Suppressor macrophage treated with lipopolysaccharide for 4 hours (primary cell): ENCODE results near the gene FGFR1OP2.
"Not testable (repeated sequence)": the region's sequence is repeated elsewhere in the genome, so short reads cannot be mapped to it uniquely, and the experiment has no call there.

Experiments used
- DNase-seq: peaks from one replicate; pipeline ENCODE4 v3.0.0-alpha.2; 2020

The FGFR1OP2 gene

GRCh38 chr12:26937863-26938700 lies at the start of gene FGFR1OP2, which contains the start of gene INTS13:
Gene FGFR1OP2 (plus strand): TSS chr12:26938470. CDS start chr12:26954159, 15,689 bp downstream.
Gene INTS13 (minus strand): TSS chr12:26937981. CDS start chr12:26936803, 1,178 bp downstream.
- DNase-seq = peak; percentile 99

GRCh38 chr12:26890784-26891183 lies 47.5 kb upstream of the FGFR1OP2 start:
- no peak for DNase-seq

GRCh38 chr12:26891704-26892103 lies 46.6 kb upstream of the FGFR1OP2 start:
- DNase-seq = no peak

GRCh38 chr12:26895672-26896071 lies 42.6 kb upstream of the FGFR1OP2 start:
- no peak for DNase-seq

GRCh38 chr12:26896913-26897312 lies 41.4 kb upstream of the FGFR1OP2 start:
- no peak for DNase-seq

- not testable (repeated sequence) for DNase-seq
Measured at GRCh38 chr12:26903396-26903795, 34.9 kb upstream of the FGFR1OP2 start.

GRCh38 chr12:26906024-26906423 lies 32.2 kb upstream of the FGFR1OP2 start:
- DNase-seq = no peak

- DNase-seq = no peak
Measured at GRCh38 chr12:26906704-26907103, 31.6 kb upstream of the FGFR1OP2 start.

GRCh38 chr12:26918321-26919215 lies 19.7 kb upstream of the FGFR1OP2 start:
- DNase-seq = no peak

GRCh38 chr12:26919216-26919555 lies 19.1 kb upstream of the FGFR1OP2 start:
- no peak for DNase-seq

GRCh38 chr12:26921886-26922285 lies 16.4 kb upstream of the FGFR1OP2 start:
- no peak for DNase-seq

GRCh38 chr12:26928661-26929060 lies 9.6 kb upstream of the FGFR1OP2 start:
- no peak for DNase-seq

GRCh38 chr12:26929590-26929989 lies 8.7 kb upstream of the FGFR1OP2 start:
- no peak for DNase-seq

GRCh38 chr12:26935636-26936378 lies 2.5 kb upstream of the FGFR1OP2 start:
- DNase-seq = peak; percentile 37

GRCh38 chr12:26936559-26937442 lies 1.5 kb upstream of the FGFR1OP2 start:
- peak; percentile 32 for DNase-seq

GRCh38 chr12:26937443-26937862 lies 817 bp upstream of the FGFR1OP2 start:
- DNase-seq = no peak

- peak; percentile 38 for DNase-seq
Measured at GRCh38 chr12:26938701-26939062, 412 bp downstream of the FGFR1OP2 start.

GRCh38 chr12:26939192-26939832 lies 1.0 kb downstream of the FGFR1OP2 start:
- no peak for DNase-seq

- DNase-seq = no peak
Measured at GRCh38 chr12:26939953-26940352, 1.7 kb downstream of the FGFR1OP2 start.

- peak; percentile 34 for DNase-seq
Measured at GRCh38 chr12:26940516-26941214, 2.4 kb downstream of the FGFR1OP2 start.

- no peak for DNase-seq
Measured at GRCh38 chr12:26941215-26941594, 2.9 kb downstream of the FGFR1OP2 start.
